Neutrophil (primary cell): ENCODE measurements around the gene CXCL11.

Source experiments
- H3K27ac ChIP-seq: fragments of 200-600 bp; sonication (generic); 2 replicates; pipeline ENCODE4 v1.5.1; 2016; ENCODE audit warnings: mild to moderate bottlenecking, moderate library complexity
- H3K27me3 ChIP-seq: fragments of 200-600 bp; sonication (generic); 2 replicates; pipeline ENCODE4 v1.6.0; 2016; ENCODE audit warnings: mild to moderate bottlenecking
- H3K36me3 ChIP-seq: fragments of 200-600 bp; sonication (generic); 2 replicates; pipeline ENCODE4 v1.5.1; 2017
- H3K4me1 ChIP-seq, 2 experiments: fragments of 200-600 bp in 1 of 2; sonication (generic) in 1 of 2; 1 replicate in 1 of 2; 2 replicates in 1 of 2; pipeline versions ENCODE4 v1.5.1 to v1.6.1; 2013 to 2016; ENCODE audit warnings: low read depth in 1 of 2, low read length in 1 of 2, mild to moderate bottlenecking in 1 of 2, moderate library complexity in 1 of 2; ENCODE audit not compliant: control insufficient read depth in 1 of 2, insufficient read depth in 1 of 2
- H3K4me3 ChIP-seq, 2 experiments: fragments of 200-600 bp in 1 of 2; sonication (generic) in 1 of 2; 1 replicate in 1 of 2; 2 replicates in 1 of 2; pipeline ENCODE4 v1.5.1; 2013 to 2016; ENCODE audit warnings: low read depth in 1 of 2, low read length in 1 of 2, mild to moderate bottlenecking in 1 of 2, moderate library complexity in 1 of 2
- H3K9me3 ChIP-seq: fragments of 200-600 bp; sonication (generic); 2 replicates; pipeline ENCODE4 v1.5.1; 2016
- TF ChIP-seq, protein P1 (sequence below): fragments of 200-600 bp; sonication (generic); IDR thresholded peaks from 2 replicates; pipeline ENCODE4 v1.5.1; 2016; ENCODE audit warnings: antibody characterized with exemption

The CXCL11 gene

DNA sequence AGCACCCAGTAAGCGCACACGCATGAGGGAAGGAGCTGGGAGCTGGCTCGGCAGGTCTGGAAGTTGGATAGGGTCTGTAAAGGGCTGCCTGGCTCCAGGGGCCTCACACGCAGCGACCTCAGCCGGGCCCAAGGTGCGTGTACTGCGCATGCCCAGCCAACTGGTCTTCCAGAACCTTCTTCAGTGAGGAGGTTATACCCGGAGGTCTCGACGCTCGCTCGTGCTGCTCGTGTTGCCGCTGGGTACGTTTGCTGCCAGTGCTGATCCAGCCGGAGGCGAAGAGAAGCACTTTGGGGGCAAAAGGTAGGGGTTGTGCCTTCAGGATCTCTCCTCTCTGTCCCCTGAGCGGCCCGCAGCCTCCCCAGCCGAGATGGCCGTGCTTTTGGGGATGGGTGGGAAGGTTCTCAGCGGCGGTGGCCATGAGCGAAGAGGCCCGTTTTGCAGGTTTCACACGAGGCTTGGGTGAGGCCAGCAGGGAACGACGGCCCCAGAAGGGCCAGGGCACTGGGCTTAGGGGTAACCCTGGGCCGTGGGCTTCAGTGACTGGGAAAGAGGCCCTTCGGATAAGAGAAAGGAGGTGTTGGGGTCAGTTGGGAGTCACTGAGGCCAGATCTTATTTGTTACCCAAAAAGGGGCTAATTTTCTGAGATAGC, 24.7 kb downstream of the CXCL11 start:
- no peaks in the 10 kb centered on the region for H3K4me1 ChIP-seq
- TF ChIP-seq, protein P1, sequence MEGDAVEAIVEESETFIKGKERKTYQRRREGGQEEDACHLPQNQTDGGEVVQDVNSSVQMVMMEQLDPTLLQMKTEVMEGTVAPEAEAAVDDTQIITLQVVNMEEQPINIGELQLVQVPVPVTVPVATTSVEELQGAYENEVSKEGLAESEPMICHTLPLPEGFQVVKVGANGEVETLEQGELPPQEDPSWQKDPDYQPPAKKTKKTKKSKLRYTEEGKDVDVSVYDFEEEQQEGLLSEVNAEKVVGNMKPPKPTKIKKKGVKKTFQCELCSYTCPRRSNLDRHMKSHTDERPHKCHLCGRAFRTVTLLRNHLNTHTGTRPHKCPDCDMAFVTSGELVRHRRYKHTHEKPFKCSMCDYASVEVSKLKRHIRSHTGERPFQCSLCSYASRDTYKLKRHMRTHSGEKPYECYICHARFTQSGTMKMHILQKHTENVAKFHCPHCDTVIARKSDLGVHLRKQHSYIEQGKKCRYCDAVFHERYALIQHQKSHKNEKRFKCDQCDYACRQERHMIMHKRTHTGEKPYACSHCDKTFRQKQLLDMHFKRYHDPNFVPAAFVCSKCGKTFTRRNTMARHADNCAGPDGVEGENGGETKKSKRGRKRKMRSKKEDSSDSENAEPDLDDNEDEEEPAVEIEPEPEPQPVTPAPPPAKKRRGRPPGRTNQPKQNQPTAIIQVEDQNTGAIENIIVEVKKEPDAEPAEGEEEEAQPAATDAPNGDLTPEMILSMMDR, result no peak
- H3K9me3 ChIP-seq, result no peaks in the 10 kb centered on the region
- H3K27ac ChIP-seq, result no peak overlapping the region
- H3K4me3 ChIP-seq, result no peak overlapping the region
- peaks cover 4% of the 10 kb centered on the region for H3K27me3 ChIP-seq
- no peaks in the 10 kb centered on the region for H3K36me3 ChIP-seq

DNA sequence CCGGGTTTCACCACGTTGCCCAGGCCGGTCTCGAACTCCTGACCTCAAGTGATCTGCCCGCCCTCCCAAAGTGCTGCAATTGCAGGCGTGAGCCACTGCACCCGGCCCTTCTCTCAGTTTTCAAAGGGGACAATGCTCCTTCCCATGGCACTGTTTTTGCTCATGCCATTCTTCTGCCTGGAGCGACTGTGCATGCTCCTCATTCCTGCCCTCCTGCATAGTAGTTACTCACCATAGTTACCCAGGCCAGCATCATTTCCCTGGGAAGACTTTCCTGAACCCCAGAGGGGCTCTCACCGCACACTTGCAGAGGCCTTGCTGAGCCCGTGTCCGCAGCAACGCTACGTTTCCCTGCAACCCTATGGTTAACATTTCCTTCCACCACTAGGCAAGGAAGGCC, 25.3 kb downstream of the CXCL11 start:
- Histone ChIP-seq H3K4me1 (no peaks in the 10 kb centered on the region), H3K9me3 (no peaks in the 10 kb centered on the region), H3K27me3 (peaks cover 4% of the 10 kb centered on the region), H3K36me3 (no peaks in the 10 kb centered on the region), H3K27ac (no peak overlapping the region), H3K4me3 (no peak overlapping the region)
- TF ChIP-seq, protein P1, result no peak

- H3K27ac ChIP-seq, result no peak overlapping the region
- no peaks in the 10 kb centered on the region for H3K4me1 ChIP-seq
- no peaks in the 10 kb centered on the region for H3K36me3 ChIP-seq
- TF ChIP-seq, protein P1, result no peak
- H3K9me3 ChIP-seq, result no peaks in the 10 kb centered on the region
- no peak overlapping the region for H3K4me3 ChIP-seq
- H3K27me3 ChIP-seq, result peaks cover 4% of the 10 kb centered on the region
Observed at GRCh38 chr4:76009311-76009710, 26.6 kb downstream of the CXCL11 start.

- Histone ChIP-seq H3K27me3 (no peaks in the 10 kb centered on the region), H3K4me1 (peaks cover 2 to 3% of the 10 kb centered on the region in 2 experiments), H3K36me3 (no peaks in the 10 kb centered on the region)
Observed at GRCh38 chr4:76007089-76007862, 28.6 kb downstream of the CXCL11 start, which contains the start of gene CXCL9. TSS of gene CXCL9 (minus strand) at chr4:76007509. CDS start at chr4:76007449, 60 bp downstream.

DNA sequence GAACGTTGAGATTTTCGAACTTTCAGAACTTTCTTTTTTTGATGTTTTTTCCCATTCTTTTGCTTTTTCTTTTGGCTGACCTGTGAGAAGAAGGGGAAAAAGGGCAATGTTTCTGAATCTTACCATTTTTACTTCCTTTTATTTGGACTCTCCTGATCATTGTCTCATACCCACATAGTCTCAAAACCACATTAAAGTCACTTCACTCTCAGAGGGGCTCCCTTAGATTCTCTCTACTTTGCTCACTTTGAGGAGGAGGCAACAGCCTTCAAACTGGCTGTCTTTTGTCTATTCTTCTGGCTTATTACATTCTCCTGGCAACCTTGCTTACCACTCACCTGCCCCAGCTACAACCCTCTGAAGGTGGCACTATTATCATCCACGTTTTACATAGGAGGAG, 32.2 kb downstream of the CXCL11 start:
- Histone ChIP-seq H3K36me3 (no peaks in the 10 kb centered on the region), H3K4me1 (peaks cover 5 to 7% of the 10 kb centered on the region in 2 experiments), H3K27ac (no peak overlapping the region), H3K4me3 (no peak overlapping the region), H3K27me3 (no peaks in the 10 kb centered on the region), H3K9me3 (no peaks in the 10 kb centered on the region)
- TF ChIP-seq, protein P1, result no peak

More at GRCh38 chr4:76007089-76007862, 28.6 kb downstream of the CXCL11 start, which contains the start of gene CXCL9:
- Histone ChIP-seq H3K9me3 (no peaks in the 10 kb centered on the region), H3K27ac (no peak within 1 kb of the TSS), H3K4me3 (no peak within 1 kb of the TSS)
- TF ChIP-seq, protein P1, result no peak
